ENCODE results near the gene BRSK1.

Gene BRSK1

GRCh38 chr19:55283548-55284377, at the start of gene BRSK1:
Gene BRSK1, plus strand, starts transcription at chr19:55283997. Its CDS starts 446 bp downstream, at chr19:55284443.
- DNase-seq (ENCODE audit: low spot score) = peak; percentile 41

GRCh38 chr19:55238030-55238429, 45.8 kb upstream of the BRSK1 start:
- no peak for DNase-seq (ENCODE audit: low spot score)

- DNase-seq (ENCODE audit: low spot score) = no peak
These were observed 44.8 kb upstream of the BRSK1 start for GRCh38 chr19:55239004-55239403.

- no peak for DNase-seq (ENCODE audit: low spot score)
These were observed 43.1 kb upstream of the BRSK1 start for GRCh38 chr19:55240713-55241020.

GRCh38 chr19:55241143-55241934, 42.5 kb upstream of the BRSK1 start:
- no peak for DNase-seq (ENCODE audit: low spot score)

- DNase-seq (ENCODE audit: low spot score) = no peak
These were observed 41.8 kb upstream of the BRSK1 start for GRCh38 chr19:55241935-55242464.

- no peak for DNase-seq (ENCODE audit: low spot score)
These were observed 41.3 kb upstream of the BRSK1 start for GRCh38 chr19:55242517-55242916.

GRCh38 chr19:55244004-55244680, 39.7 kb upstream of the BRSK1 start:
- DNase-seq (ENCODE audit: low spot score) = no peak

- no peak for DNase-seq (ENCODE audit: low spot score)
These were observed 38.4 kb upstream of the BRSK1 start for GRCh38 chr19:55245236-55245904.

GRCh38 chr19:55246462-55247451, 37.0 kb upstream of the BRSK1 start:
- DNase-seq (ENCODE audit: low spot score) = no peak

- no peak for DNase-seq (ENCODE audit: low spot score)
These were observed 36.1 kb upstream of the BRSK1 start for GRCh38 chr19:55247621-55248099.

- no peak for DNase-seq (ENCODE audit: low spot score)
These were observed 35.6 kb upstream of the BRSK1 start for GRCh38 chr19:55248166-55248675.

- no peak for DNase-seq (ENCODE audit: low spot score)
These were observed 35.1 kb upstream of the BRSK1 start for GRCh38 chr19:55248704-55249103.

- DNase-seq (ENCODE audit: low spot score) = no peak
These were observed 34.0 kb upstream of the BRSK1 start for GRCh38 chr19:55249841-55250240.

- no peak for DNase-seq (ENCODE audit: low spot score)
These were observed 33.3 kb upstream of the BRSK1 start for GRCh38 chr19:55250262-55251036.

GRCh38 chr19:55251341-55252081, 32.3 kb upstream of the BRSK1 start:
- DNase-seq (ENCODE audit: low spot score) = peak; percentile 65

- DNase-seq (ENCODE audit: low spot score) = no peak
These were observed 30.8 kb upstream of the BRSK1 start for GRCh38 chr19:55252760-55253663.
